Measurements from ENCODE around the gene CA10. TPM values are rescaled to one million over a fixed set of nuclear protein-coding genes. Genes with fewer than 3 reads are reported as not detected.

CA10 gene
- total and polyA plus RNA-seq, 9 of the 15 experiments (the other 6 are each of a cell fraction or from before 2014, with no cell fraction given), result not detected

GRCh38 chr17:51588063-51588462, 570.5 kb downstream of the CA10 start (continued):
- TF ChIP-seq, protein P1, sequence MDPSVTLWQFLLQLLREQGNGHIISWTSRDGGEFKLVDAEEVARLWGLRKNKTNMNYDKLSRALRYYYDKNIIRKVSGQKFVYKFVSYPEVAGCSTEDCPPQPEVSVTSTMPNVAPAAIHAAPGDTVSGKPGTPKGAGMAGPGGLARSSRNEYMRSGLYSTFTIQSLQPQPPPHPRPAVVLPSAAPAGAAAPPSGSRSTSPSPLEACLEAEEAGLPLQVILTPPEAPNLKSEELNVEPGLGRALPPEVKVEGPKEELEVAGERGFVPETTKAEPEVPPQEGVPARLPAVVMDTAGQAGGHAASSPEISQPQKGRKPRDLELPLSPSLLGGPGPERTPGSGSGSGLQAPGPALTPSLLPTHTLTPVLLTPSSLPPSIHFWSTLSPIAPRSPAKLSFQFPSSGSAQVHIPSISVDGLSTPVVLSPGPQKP (CRISPR knock-in tag; IDR thresholded peaks at IDR 0.05), result no peak
- TF ChIP-seq, protein P2, sequence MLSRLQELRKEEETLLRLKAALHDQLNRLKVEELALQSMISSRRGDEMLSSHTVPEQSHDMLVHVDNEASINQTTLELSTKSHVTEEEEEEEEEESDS (CRISPR knock-in tag; IDR thresholded peaks at IDR 0.05), result no peak
- no peak for TF ChIP-seq ILF3 (IDR thresholded peaks at IDR 0.05; ENCODE audit: borderline replicate concordance)
- TF ChIP-seq KHSRP (IDR thresholded peaks at IDR 0.05), result no peak
- no peak for TF ChIP-seq GATA2 (CRISPR knock-in tag; IDR thresholded peaks at IDR 0.05)
- TF ChIP-seq GTF2E2 (tag; IDR thresholded peaks at IDR 0.05), result no peak
- no peak for TF ChIP-seq SOX6 (IDR thresholded peaks at IDR 0.05)
- no peak for TF ChIP-seq ELF2 (CRISPR knock-in tag; IDR thresholded peaks at IDR 0.05)

GRCh38 chr17:51587516-51587915, 571.0 kb downstream of the CA10 start:
- Histone ChIP-seq H2AFZ (ENCODE audit: low read depth, low read length) (no peak overlapping the region), H3K79me2 (ENCODE audit: control insufficient read depth, insufficient read depth, low read length) (no peaks in the 10 kb centered on the region), H3K9ac (ENCODE audit: insufficient read depth in 1 of 2, low read depth in 2 of 2, low read length in 2 of 2) (no peak overlapping the region), H3K4me1 (replicated peaks in 1 of 2; ENCODE audit: control insufficient read depth in 2 of 2, insufficient read depth in 2 of 2, low read length in 2 of 2) (no peaks in the 10 kb centered on the region), H3K4me3 (no peak overlapping the region), H3K9me1 (ENCODE audit: control insufficient read depth, insufficient read depth, low read length) (no peaks in the 10 kb centered on the region), H4K20me1 (replicated peaks; ENCODE audit: control insufficient read depth, insufficient read depth, low read length) (no peaks in the 10 kb centered on the region), H3K27ac (ENCODE audit: extremely low read depth, low read depth, low read length) (no peak overlapping the region), H3K27me3 (ENCODE audit: control insufficient read depth in 2 of 2, insufficient read depth in 2 of 2, low read length in 2 of 2) (no peaks in the 10 kb centered on the region), H3K36me3 (ENCODE audit: control insufficient read depth, insufficient read depth, low read length) (no peaks in the 10 kb centered on the region), H3K9me3 (replicated peaks; ENCODE audit: control insufficient read depth, insufficient read depth, low read depth, low read length) (no peaks in the 10 kb centered on the region), H3K4me2 (ENCODE audit: insufficient read depth, low read length) (no peak overlapping the region)
- intact Hi-C loops (cut with micrococcal nuclease), result no loop called here
- TF ChIP-seq FOXK2 (conservative IDR thresholded peaks at IDR 0.05 in 1 of 2, IDR thresholded peaks at IDR 0.05 in 1 of 2; ENCODE audit: low read depth in 2 of 2) (no peak), HLTF (IDR thresholded peaks at IDR 0.05) (no peak)
- DNase-seq (ENCODE audit: extremely low read depth in 1 of 4, low spot score in 3 of 4) (no peak), FAIRE-seq (no peak), ATAC-seq (no peak)
- no TSS peak for BruUV-seq (replicated peaks)
- POLR2A ChIA-PET, result no interaction called here
- in situ Hi-C loops (cut with MboI), result no loop called here
- CTCF ChIA-PET (ENCODE audit: low intra/inter-chr PET ratio), result no interaction called here
- WGBS (ENCODE audit: insufficient coverage, low coverage, missing lambda C conversion rate), result 0% methylated on average over 2 of the region's 2 CpGs

Data from K562 (cell line).